Activated CD8-positive, alpha-beta T cell treated with anti-CD3 and anti-CD28 coated beads for 36 hours (primary cell): Measurements from ENCODE around the gene PPM1K. TPM values are rescaled to one million over a fixed set of nuclear protein-coding genes. Genes with fewer than 3 reads are reported as not detected.

Experiments
- ATAC-seq: fragments of 200-7000 bp; cut with Tn5 transposase; one replicate; pipeline ENCODE4 v1.10.0; 2021; ENCODE audit warnings: mild to moderate bottlenecking, moderate library complexity
- CTCF ChIA-PET: fragments of 350-600 bp; sonication (Branson Sonifier 250); formaldehyde crosslinking; loops from one replicate; lab custom pipeline; 2021; ENCODE audit warnings: antibody characterized with exemption; lab: Charles Lee
- POLR2A ChIA-PET: fragments of 350-600 bp; sonication (Branson Sonifier 250); formaldehyde crosslinking; loops from one replicate; lab custom pipeline; 2021; ENCODE audit warnings: antibody characterized with exemption; lab: Charles Lee
- DNase-seq: peaks from one replicate; pipeline ENCODE4 v3.0.0-alpha.2; 2020
- H3K27ac Mint-ChIP-seq: one replicate; pipeline ENCODE4 v1.8.0; 2021; ENCODE audit warnings: mild to moderate bottlenecking, mixed read lengths
- H3K27me3 Mint-ChIP-seq: one replicate; pipeline ENCODE4 v1.8.0; 2021; ENCODE audit warnings: mixed read lengths
- H3K36me3 Mint-ChIP-seq: one replicate; pipeline ENCODE4 v1.8.0; 2021; ENCODE audit warnings: low read depth, mixed read lengths
- H3K4me1 Mint-ChIP-seq: one replicate; pipeline ENCODE4 v1.8.0; 2021; ENCODE audit warnings: low read depth, mixed read lengths
- H3K4me3 Mint-ChIP-seq: one replicate; pipeline ENCODE4 v1.8.0; 2021; ENCODE audit warnings: mild to moderate bottlenecking, moderate library complexity, mixed read lengths
- H3K9me3 Mint-ChIP-seq: one replicate; pipeline ENCODE4 v1.8.0; 2021; ENCODE audit warnings: mixed read lengths
- intact Hi-C: fragments of 100-400 bp; cut with micrococcal nuclease; formaldehyde crosslinking; loops from one replicate; pipeline ENCODE4 v1.10.0; 2022
- total RNA-seq, 2 experiments: library from RNA; stranded (reverse); gene quantifications; one replicate each; pipeline ENCODE4 v1.2.3, GENCODE V29; 2021
- TF ChIP-seq, protein P1 (sequence below): fragments of 200-600 bp; IDR thresholded peaks from one replicate; pipeline ENCODE4 v1.8.0; 2022; ENCODE audit warnings: antibody characterized with exemption, mild to moderate bottlenecking

Gene PPM1K
- total RNA-seq, 2 experiments from 2014 or later: 46.1 to 57.5 TPM

DNA sequence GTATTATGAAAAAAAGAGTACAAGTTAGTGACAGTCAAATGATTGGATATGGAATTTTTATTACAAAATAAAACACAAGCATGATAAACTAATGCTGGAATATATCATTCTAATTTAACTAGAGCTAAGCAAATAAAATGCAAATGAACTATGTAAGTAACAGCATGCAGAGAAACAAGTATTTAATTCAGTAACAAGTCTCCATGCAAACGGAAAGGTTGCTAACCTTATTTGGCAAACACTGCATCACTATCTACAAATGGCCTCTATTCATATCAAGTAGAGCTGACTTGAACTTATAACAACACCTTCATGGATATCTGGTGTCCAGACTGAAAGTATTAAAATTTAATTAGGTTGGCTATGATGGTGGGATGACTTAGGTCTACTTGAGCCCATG lies 15.4 kb downstream of the PPM1K start:
- Mint-ChIP-seq H3K27ac (no peak overlapping the region), H3K36me3 (peaks cover 15% of the 10 kb centered on the region), H3K9me3 (no peaks in the 10 kb centered on the region), H3K27me3 (no peaks in the 10 kb centered on the region), H3K4me3 (no peak overlapping the region), H3K4me1 (no peaks in the 10 kb centered on the region)
- ChIA-PET CTCF (interaction anchor here (0.9 kb wide), 1 partner anchor 11 kb away, joined by 3 read pairs; no protein-coding TSS in a partner anchor), POLR2A (interaction anchor here (0.7 to 1.1 kb wide), 3 partner anchors 14 to 180 kb away, joined by 3 to 5 read pairs (median 4); no protein-coding TSS in a partner anchor)
- ATAC-seq (no peak), DNase-seq (no peak)
- intact Hi-C loops: no loop called here
- TF ChIP-seq, protein P1, sequence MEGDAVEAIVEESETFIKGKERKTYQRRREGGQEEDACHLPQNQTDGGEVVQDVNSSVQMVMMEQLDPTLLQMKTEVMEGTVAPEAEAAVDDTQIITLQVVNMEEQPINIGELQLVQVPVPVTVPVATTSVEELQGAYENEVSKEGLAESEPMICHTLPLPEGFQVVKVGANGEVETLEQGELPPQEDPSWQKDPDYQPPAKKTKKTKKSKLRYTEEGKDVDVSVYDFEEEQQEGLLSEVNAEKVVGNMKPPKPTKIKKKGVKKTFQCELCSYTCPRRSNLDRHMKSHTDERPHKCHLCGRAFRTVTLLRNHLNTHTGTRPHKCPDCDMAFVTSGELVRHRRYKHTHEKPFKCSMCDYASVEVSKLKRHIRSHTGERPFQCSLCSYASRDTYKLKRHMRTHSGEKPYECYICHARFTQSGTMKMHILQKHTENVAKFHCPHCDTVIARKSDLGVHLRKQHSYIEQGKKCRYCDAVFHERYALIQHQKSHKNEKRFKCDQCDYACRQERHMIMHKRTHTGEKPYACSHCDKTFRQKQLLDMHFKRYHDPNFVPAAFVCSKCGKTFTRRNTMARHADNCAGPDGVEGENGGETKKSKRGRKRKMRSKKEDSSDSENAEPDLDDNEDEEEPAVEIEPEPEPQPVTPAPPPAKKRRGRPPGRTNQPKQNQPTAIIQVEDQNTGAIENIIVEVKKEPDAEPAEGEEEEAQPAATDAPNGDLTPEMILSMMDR: no peak

DNA sequence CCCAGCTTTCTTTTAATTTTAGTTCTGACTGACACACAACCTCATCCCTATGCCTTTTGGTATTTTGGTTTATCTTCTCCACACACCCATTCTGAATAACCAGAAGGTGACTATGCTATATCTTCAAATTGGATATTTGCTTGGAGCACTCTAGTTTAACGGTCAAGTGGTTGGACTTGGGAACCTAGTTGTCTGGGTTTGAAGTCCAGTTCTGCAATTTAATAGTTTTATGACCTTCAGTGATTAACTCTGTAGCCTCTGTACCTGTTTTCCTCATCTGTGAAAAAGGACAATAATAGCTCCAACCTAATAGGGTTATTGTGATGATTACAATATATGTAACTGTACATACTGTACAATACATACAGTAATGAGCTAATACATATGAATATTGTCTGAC lies 20.0 kb downstream of the PPM1K start:
- peaks cover 24% of the 10 kb centered on the region for H3K36me3 Mint-ChIP-seq
- H3K27me3 Mint-ChIP-seq: no peaks in the 10 kb centered on the region
- no peak overlapping the region for H3K4me3 Mint-ChIP-seq
- ATAC-seq (no peak), DNase-seq (no peak)
- H3K4me1 Mint-ChIP-seq: no peaks in the 10 kb centered on the region
- no peak overlapping the region for H3K27ac Mint-ChIP-seq
- intact Hi-C loops: no loop called here
- ChIA-PET POLR2A (interaction anchor here (1.2 kb wide), 1 partner anchor 36 kb away, joined by 3 read pairs; no protein-coding TSS in a partner anchor), CTCF (interaction anchor here (1.0 to 3.6 kb wide), 5 partner anchors 8 to 18 kb away, joined by 3 to 15 read pairs (median 3); no protein-coding TSS in a partner anchor)
- no peaks in the 10 kb centered on the region for H3K9me3 Mint-ChIP-seq
- TF ChIP-seq, protein P1: no peak

DNA sequence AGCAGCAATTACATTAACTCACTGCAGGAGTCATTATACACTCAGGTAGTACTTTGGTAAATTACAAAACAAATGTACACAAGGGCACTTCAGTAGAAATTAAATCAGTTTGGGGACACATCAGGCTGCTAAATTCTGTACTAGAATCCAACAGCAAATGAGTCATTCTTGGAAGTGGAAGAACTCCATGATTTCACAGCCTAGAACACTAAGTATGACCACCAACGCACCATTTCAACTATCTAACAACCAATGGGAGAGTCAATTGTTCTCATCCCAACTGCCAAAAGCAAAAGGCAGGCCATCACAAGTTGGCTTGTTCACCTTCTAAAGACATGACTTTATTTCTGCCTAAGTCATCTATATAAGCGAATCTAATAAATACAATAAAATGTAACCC lies 26.6 kb downstream of the PPM1K start:
- H3K9me3 Mint-ChIP-seq: no peaks in the 10 kb centered on the region
- ChIA-PET CTCF (interaction anchor here (1.6 kb wide), 1 partner anchor 11 kb away, joined by 3 read pairs; no protein-coding TSS in a partner anchor), POLR2A (no interaction called here)
- H3K27me3 Mint-ChIP-seq: no peaks in the 10 kb centered on the region
- H3K4me1 Mint-ChIP-seq: no peaks in the 10 kb centered on the region
- no peak overlapping the region for H3K4me3 Mint-ChIP-seq
- TF ChIP-seq, protein P1: no peak
- no peak for DNase-seq
- ATAC-seq: no peak
- H3K27ac Mint-ChIP-seq: no peak overlapping the region
- peaks cover 19% of the 10 kb centered on the region for H3K36me3 Mint-ChIP-seq
- intact Hi-C loops: no loop called here

DNA sequence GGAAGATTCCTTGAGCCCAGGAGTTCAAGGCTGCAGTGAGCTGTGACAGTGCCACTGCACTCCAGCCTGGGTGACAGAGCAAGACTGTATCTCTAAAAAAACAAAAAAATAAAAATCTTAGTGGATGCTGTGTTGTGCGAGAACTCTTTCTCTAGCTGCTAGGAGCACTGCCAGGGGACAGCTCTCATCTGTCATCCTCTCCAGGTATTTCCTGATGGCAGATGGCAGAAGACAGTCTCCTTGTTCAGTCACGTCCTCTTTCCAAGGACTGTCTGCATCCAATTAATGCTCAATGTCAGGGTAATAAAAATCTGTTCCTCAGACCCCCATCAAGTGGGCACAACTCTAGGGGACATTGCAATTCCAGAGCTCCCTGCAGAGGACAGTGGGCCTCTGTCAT lies 29.2 kb downstream of the PPM1K start:
- intact Hi-C loops: no loop called here
- CTCF ChIA-PET: interaction anchor here (1.1 kb wide), 1 partner anchor 43 kb away, joined by 3 read pairs; no protein-coding TSS in a partner anchor
- TF ChIP-seq, protein P1: no peak

DNA sequence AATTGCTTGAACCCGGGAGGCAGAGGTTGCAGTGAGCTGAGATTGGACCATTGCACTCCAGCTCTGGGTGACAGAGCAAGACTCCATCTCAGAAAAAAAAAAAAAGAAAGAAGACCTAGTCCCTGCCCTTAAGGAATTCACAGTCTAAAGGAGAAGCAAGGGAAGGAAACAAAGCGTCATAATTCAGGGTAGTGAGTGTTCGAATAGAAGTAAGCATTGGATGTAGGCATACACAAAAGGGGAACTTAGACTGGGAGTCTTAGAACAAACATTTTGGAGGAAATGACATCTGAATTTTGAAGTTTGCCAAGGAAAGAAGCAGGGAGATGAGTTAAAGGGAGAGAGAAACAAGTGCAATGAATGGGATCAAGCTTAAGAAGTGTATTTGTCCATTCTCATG lies 32.4 kb downstream of the PPM1K start:
- H3K36me3 Mint-ChIP-seq: no peaks in the 10 kb centered on the region

More for the DNA sequence above, 29.2 kb downstream of the PPM1K start:
- POLR2A ChIA-PET: no interaction called here
- DNase-seq (no peak), ATAC-seq (no peak)
- Mint-ChIP-seq H3K4me1 (no peaks in the 10 kb centered on the region), H3K27ac (no peak overlapping the region), H3K27me3 (no peaks in the 10 kb centered on the region), H3K4me3 (no peak overlapping the region), H3K9me3 (no peaks in the 10 kb centered on the region), H3K36me3 (peaks cover 10% of the 10 kb centered on the region)

More for the DNA sequence above, 32.4 kb downstream of the PPM1K start:
- DNase-seq (no peak), ATAC-seq (no peak)
- H3K4me1 Mint-ChIP-seq: no peaks in the 10 kb centered on the region
- no peaks in the 10 kb centered on the region for H3K9me3 Mint-ChIP-seq
- POLR2A ChIA-PET: no interaction called here
- CTCF ChIA-PET: interaction anchor here (1.2 kb wide), 1 partner anchor 9 kb away, joined by 4 read pairs; no protein-coding TSS in a partner anchor
- H3K27me3 Mint-ChIP-seq: no peaks in the 10 kb centered on the region
- H3K27ac Mint-ChIP-seq: no peak overlapping the region
- intact Hi-C loops: no loop called here
- no peak overlapping the region for H3K4me3 Mint-ChIP-seq
- TF ChIP-seq, protein P1: no peak
